Activated CD4-positive, alpha-beta T cell treated with anti-CD3 and anti-CD28 coated beads for 24 hours (primary cell): ENCODE data around the gene CIT.

Experiments used
- DNase-seq, 2 donors: peaks; one replicate each; pipeline ENCODE4 v3.0.0-alpha.2; 2020; ENCODE audit warnings: low read depth in 2 of 2

CIT gene

DNA sequence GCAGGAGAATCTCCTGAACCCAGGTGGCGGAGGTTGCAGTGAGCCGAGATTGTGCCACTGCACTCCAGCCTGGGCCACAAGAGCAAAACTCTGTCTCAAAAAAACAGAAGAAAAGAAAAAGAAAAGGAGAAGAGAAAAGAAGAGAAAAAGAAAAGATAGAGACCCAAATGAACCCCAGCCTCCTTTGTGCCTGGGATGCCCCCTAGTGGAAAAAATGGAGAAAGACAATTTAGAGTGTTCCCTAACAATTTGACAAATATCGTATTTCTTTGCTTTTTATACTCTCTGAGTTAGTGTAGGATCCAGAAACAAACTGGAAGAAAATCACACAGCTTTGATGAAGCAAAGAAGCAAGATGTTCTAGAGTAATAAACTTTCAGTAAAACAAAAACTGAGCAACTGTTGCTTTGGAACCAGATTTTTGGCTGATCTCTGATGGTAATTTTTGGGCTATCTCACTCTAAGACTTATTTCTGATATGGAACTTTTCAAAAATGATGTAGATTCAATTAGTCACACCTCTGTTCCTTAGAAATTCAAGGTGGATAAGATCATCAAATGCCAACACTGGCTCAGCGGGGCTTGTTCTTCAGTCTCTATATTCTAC, 227.8 kb downstream of the CIT start:
- DNase-seq: no peak

DNA sequence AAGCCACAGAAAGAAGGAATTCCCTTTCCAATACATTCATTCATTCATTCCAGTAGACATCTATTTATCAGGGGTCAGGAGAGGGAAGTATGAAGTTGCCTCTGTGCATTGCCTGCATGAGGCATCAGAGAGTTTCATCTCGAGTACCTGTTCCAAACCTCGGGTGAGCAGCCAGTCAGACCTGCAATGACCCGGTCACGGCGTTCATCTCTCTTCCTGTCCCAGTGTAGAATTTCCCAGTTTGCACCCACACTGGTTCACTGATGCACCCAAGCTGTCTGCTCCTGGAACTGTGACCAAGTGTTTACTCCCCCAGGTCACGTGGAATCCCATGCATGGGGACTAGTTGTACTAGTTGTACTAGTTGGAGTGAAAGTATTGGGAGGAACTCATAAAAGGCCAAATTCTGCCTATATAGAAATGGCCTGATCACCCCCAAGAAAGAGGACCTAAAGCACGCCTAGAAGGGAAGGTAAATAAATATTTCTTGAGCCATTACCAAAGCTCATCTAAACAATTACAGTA, 231.5 kb downstream of the CIT start:
- DNase-seq: no peak

DNA sequence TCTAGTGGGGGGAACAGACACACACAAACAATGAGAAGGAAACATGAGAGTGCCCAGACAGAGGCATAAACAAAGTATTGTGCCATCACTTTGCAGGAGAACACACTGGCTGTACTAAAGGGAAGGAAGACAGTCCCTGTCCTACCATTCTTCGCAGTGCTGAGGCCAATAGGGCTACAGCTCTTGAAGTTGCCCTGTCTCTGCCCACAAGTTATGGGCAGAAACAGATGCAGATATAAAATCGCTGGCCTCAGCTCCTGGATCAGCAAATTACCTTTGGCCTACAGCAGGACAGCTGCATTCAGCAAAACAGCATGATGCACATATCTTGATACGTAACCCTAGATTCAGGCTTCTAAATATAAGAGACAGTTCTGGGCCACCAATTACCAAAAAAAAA, 232.2 kb downstream of the CIT start:
- DNase-seq: no peak

DNA sequence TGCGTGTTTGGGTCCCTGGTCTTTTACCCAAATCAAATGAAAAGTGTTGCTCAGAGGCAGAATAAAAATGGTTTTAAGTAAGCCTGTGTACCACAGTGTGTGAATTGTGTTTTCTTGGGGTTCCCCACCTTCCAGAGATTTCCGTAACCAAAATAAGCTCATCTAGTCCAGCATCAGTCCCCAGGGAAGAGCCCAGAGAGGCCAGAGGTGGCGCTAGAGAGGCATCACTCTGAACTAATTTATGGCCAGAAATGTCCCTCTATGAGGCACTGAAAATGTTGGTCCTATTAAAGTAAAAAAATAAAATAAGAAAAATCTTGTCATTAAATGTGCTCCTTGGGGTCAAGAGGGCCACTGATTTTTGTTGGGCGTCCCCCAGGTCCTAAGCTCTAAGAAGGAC, 234.1 kb downstream of the CIT start:
- DNase-seq: no peak
